Epidermal melanocyte (primary cell): ENCODE data around the gene ADCY10.
"Not testable (repeated sequence)": the region's sequence is repeated elsewhere in the genome, so short reads cannot be mapped to it uniquely, and the experiment has no call there.

Experiments
- DNase-seq: peaks from one replicate; pipeline ENCODE4 v3.0.0; 2011; ENCODE audit warnings: low spot score; ENCODE audit not compliant: insufficient read length

The ADCY10 gene

GRCh38 chr1:167893798-167894197 is 20.1 kb downstream of the ADCY10 start:
- DNase-seq = no peak

- no peak for DNase-seq
These were observed 23.5 kb downstream of the ADCY10 start for GRCh38 chr1:167890400-167890799.

- DNase-seq = not testable (repeated sequence)
These were observed 26.7 kb downstream of the ADCY10 start for GRCh38 chr1:167887187-167887586.

- no peak for DNase-seq
These were observed 31.6 kb downstream of the ADCY10 start for GRCh38 chr1:167882376-167882775.

GRCh38 chr1:167881786-167882185 is 32.1 kb downstream of the ADCY10 start:
- DNase-seq = no peak

GRCh38 chr1:167881069-167881468 is 32.9 kb downstream of the ADCY10 start:
- DNase-seq = no peak

GRCh38 chr1:167880580-167881021 is 33.3 kb downstream of the ADCY10 start:
- DNase-seq = no peak

GRCh38 chr1:167879508-167879907 is 34.4 kb downstream of the ADCY10 start:
- DNase-seq = no peak

GRCh38 chr1:167878372-167879160 is 35.4 kb downstream of the ADCY10 start:
- DNase-seq = no peak

GRCh38 chr1:167876597-167877175 is 37.2 kb downstream of the ADCY10 start:
- DNase-seq = no peak

- no peak for DNase-seq
These were observed 42.6 kb downstream of the ADCY10 start for GRCh38 chr1:167871331-167871730.

GRCh38 chr1:167869157-167870001 is 44.6 kb downstream of the ADCY10 start:
- DNase-seq = not testable (repeated sequence)

GRCh38 chr1:167866739-167867414 is 47.1 kb downstream of the ADCY10 start:
- not testable (repeated sequence) for DNase-seq

GRCh38 chr1:167866326-167866725 is 47.6 kb downstream of the ADCY10 start:
- DNase-seq = not testable (repeated sequence)

GRCh38 chr1:167865804-167866308 is 48.1 kb downstream of the ADCY10 start:
- DNase-seq = not testable (repeated sequence)

- not testable (repeated sequence) for DNase-seq
These were observed 48.7 kb downstream of the ADCY10 start for GRCh38 chr1:167865193-167865592.

GRCh38 chr1:167864392-167865032 is 49.4 kb downstream of the ADCY10 start:
- DNase-seq = no peak

- no peak for DNase-seq
These were observed 50.0 kb downstream of the ADCY10 start for GRCh38 chr1:167863921-167864279.

GRCh38 chr1:167863191-167863920 is 50.6 kb downstream of the ADCY10 start:
- not testable (repeated sequence) for DNase-seq
